OCI-LY7 (cell line): Measurements from ENCODE around the gene CSPG4.
"Not testable (repeated sequence)": the region's sequence is repeated elsewhere in the genome, so short reads cannot be mapped to it uniquely, and the experiment has no call there.

Source experiments
- EZH2phosphoT487 ChIP-seq: fragments of 200-600 bp; sonication (generic); IDR thresholded peaks from 2 replicates; pipeline ENCODE4 v1.6.1; 2018; ENCODE audit warnings: low read depth, borderline replicate concordance, mild to moderate bottlenecking, mixed run types, antibody characterized with exemption, low read length, moderate library complexity, mixed read lengths
- TF ChIP-seq, protein P1 (sequence below): fragments of 200-600 bp; sonication (generic); conservative IDR thresholded peaks from 2 replicates; pipeline ENCODE4 v1.5.1; 2014; ENCODE audit warnings: mild to moderate bottlenecking, antibody characterized with exemption, low read length, moderate library complexity, mixed read lengths

DNA sequence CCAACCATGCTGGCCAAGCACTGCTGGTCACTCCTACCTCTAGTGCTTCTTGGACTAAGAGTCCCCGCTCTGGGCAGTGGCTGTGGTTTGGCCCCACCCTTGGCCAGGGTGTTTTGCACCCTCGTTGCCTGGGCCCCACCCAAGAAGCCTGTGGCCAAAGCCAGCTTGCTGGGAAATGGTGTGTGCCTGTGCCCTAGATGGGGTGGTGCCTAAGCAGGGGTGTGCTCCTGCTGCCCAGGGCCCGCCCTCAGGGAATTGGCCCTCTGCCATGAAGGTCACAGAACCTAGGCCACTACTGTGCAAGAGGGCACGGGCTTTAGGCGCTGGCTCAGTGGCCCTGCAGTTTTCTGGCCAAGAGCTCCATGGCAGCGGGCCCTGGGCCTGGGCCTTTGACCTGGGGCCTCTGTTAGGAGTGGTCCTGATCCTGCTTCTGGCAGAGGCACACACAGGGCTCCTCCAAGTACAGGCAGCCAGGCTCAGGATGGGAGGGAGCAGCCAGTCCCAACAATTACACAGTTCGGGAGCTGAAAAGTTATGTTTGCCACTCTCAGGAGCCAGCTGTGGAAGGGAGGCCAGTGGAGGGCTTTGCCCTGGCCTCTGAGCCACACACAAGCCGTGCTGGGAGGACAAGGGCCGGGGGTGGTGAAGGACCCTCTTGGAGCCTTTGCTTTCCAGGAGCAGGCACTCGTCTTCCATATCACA, 3.8 kb upstream of the CSPG4 start:
- TF ChIP-seq, protein P1, sequence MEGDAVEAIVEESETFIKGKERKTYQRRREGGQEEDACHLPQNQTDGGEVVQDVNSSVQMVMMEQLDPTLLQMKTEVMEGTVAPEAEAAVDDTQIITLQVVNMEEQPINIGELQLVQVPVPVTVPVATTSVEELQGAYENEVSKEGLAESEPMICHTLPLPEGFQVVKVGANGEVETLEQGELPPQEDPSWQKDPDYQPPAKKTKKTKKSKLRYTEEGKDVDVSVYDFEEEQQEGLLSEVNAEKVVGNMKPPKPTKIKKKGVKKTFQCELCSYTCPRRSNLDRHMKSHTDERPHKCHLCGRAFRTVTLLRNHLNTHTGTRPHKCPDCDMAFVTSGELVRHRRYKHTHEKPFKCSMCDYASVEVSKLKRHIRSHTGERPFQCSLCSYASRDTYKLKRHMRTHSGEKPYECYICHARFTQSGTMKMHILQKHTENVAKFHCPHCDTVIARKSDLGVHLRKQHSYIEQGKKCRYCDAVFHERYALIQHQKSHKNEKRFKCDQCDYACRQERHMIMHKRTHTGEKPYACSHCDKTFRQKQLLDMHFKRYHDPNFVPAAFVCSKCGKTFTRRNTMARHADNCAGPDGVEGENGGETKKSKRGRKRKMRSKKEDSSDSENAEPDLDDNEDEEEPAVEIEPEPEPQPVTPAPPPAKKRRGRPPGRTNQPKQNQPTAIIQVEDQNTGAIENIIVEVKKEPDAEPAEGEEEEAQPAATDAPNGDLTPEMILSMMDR, result not testable (repeated sequence)
- TF ChIP-seq EZH2phosphoT487, result not testable (repeated sequence)
